ENCODE results near the gene CLDN24.
"Not testable (repeated sequence)": the region's sequence is repeated elsewhere in the genome, so short reads cannot be mapped to it uniquely, and the experiment has no call there.

CLDN24 gene

GRCh38 chr4:183347146-183347545 lies 24.9 kb upstream of the CLDN24 start:
- DNase-seq, result no peak

- DNase-seq, result no peak
Measured at GRCh38 chr4:183345261-183345660, 23.0 kb upstream of the CLDN24 start.

GRCh38 chr4:183344523-183345255 lies 22.5 kb upstream of the CLDN24 start:
- DNase-seq, result no peak

- DNase-seq, result no peak
Measured at GRCh38 chr4:183343730-183344129, 21.5 kb upstream of the CLDN24 start.

- no peak for DNase-seq
Measured at GRCh38 chr4:183342541-183343533, 20.6 kb upstream of the CLDN24 start.

- DNase-seq, result no peak
Measured at GRCh38 chr4:183337833-183338232, 15.6 kb upstream of the CLDN24 start.

GRCh38 chr4:183337349-183337748 lies 15.1 kb upstream of the CLDN24 start:
- DNase-seq, result no peak

- DNase-seq, result no peak
Measured at GRCh38 chr4:183335369-183335940, 13.2 kb upstream of the CLDN24 start.

- no peak for DNase-seq
Measured at GRCh38 chr4:183333983-183334382, 11.8 kb upstream of the CLDN24 start.

- DNase-seq, result no peak
Measured at GRCh38 chr4:183333202-183333601, 11.0 kb upstream of the CLDN24 start.

- DNase-seq, result no peak
Measured at GRCh38 chr4:183332447-183332846, 10.2 kb upstream of the CLDN24 start.

GRCh38 chr4:183330841-183331240 lies 8.6 kb upstream of the CLDN24 start:
- DNase-seq, result no peak

- no peak for DNase-seq
Measured at GRCh38 chr4:183329954-183330742, 7.9 kb upstream of the CLDN24 start.

GRCh38 chr4:183329244-183329643 lies 7.0 kb upstream of the CLDN24 start:
- no peak for DNase-seq

- DNase-seq, result no peak
Measured at GRCh38 chr4:183328832-183329231, 6.6 kb upstream of the CLDN24 start.

- DNase-seq, result no peak
Measured at GRCh38 chr4:183327827-183328226, 5.6 kb upstream of the CLDN24 start.

- no peak for DNase-seq
Measured at GRCh38 chr4:183326853-183327252, 4.6 kb upstream of the CLDN24 start.

- DNase-seq, result not testable (repeated sequence)
Measured at GRCh38 chr4:183326387-183326786, 4.2 kb upstream of the CLDN24 start.

GRCh38 chr4:183324619-183325018 lies 2.4 kb upstream of the CLDN24 start:
- DNase-seq, result no peak

GRCh38 chr4:183324056-183324455 lies 1.8 kb upstream of the CLDN24 start:
- not testable (repeated sequence) for DNase-seq

- DNase-seq, result no peak
Measured at GRCh38 chr4:183323295-183323694, 1.1 kb upstream of the CLDN24 start.

- no peak for DNase-seq
Measured at GRCh38 chr4:183321516-183321915, 710 bp downstream of the CLDN24 start.

GRCh38 chr4:183321079-183321478 lies 1.1 kb downstream of the CLDN24 start:
- no peak for DNase-seq
